K562 (cell line): ENCODE results near the gene CHSY1. TPM values are rescaled to one million over a fixed set of nuclear protein-coding genes. Genes with fewer than 3 reads are reported as not detected.

ENCODE experiments used
- ATAC-seq: fragments of 200-7000 bp; cut with Tn5 transposase; 3 replicates; pipeline ENCODE4 v1.9.1; 2020; ENCODE audit warnings: moderate library complexity
- BruUV-seq: library from RNA; stranded (reverse); fragments of 400-500 nt; replicated peaks from 2 replicates; lab custom pipeline; 2021; lab: Mats Ljungman, UMichigan
- CTCF ChIA-PET: fragments of 300-600 bp; formaldehyde crosslinking; extraction: SDS; loops from one replicate; lab custom pipeline; 2021; ENCODE audit warnings: low intra/inter-chr PET ratio; lab: Yijun Ruan, JAX
- POLR2A ChIA-PET: fragments of 300-600, 350-650 bp; sonication (Branson Sonifier 250); formaldehyde crosslinking; extraction: SDS; loops from one replicate; lab custom pipeline; 2021; ENCODE audit warnings: antibody characterized with exemption, inconsistent platforms; lab: Yijun Ruan, JAX
- DNase-seq, 4 experiments: peaks; one replicate each; pipeline versions ENCODE4 v3.0.0 to v3.0.0-alpha.2; 2011 to 2018; ENCODE audit warnings: low spot score in 3 of 4, mixed read lengths in 3 of 4; ENCODE audit errors: extremely low read depth in 1 of 4
- FAIRE-seq: peaks from 2 replicates; lab custom pipeline; 2011; peaks lifted over from hg19 to GRCh38; lab: Jason Lieb, UNC
- H2AFZ ChIP-seq: 2 replicates; pipeline ENCODE4 v1.6.0; 2011; ENCODE audit warnings: low read depth, low read length, control low read depth, inconsistent platforms
- H3K27ac ChIP-seq: fragments of 200-600 bp; 3 replicates; pipeline ENCODE4 v1.8.0; 2011; ENCODE audit warnings: low read depth, mild to moderate bottlenecking, control low read depth, inconsistent platforms, low read length, moderate library complexity, mixed read lengths; ENCODE audit errors: extremely low read depth
- H3K27me3 ChIP-seq, 2 experiments: fragments of 300-600 bp in 1 of 2; 2 replicates in 1 of 2; 3 replicates in 1 of 2; pipeline versions ENCODE4 v1.6.0 to v1.8.0; 2011; ENCODE audit warnings: inconsistent platforms in 2 of 2, low read length in 2 of 2, mild to moderate bottlenecking in 1 of 2, mixed read lengths in 1 of 2, moderate library complexity in 1 of 2; ENCODE audit not compliant: control insufficient read depth in 2 of 2, insufficient read depth in 2 of 2
- H3K36me3 ChIP-seq: fragments of 300-600 bp; 3 replicates; pipeline ENCODE4 v1.8.0; 2011; ENCODE audit warnings: mild to moderate bottlenecking, low read length, inconsistent platforms; ENCODE audit not compliant: control insufficient read depth, insufficient read depth
- H3K4me1 ChIP-seq, 2 experiments: fragments of 200-600 bp in 1 of 2; replicated peaks in 1 of 2; 2 replicates in 1 of 2; 3 replicates in 1 of 2; pipeline versions ENCODE4 v1.5.1 to v1.8.0; 2011; ENCODE audit warnings: inconsistent platforms in 2 of 2, low read length in 2 of 2, mild to moderate bottlenecking in 1 of 2, mixed read lengths in 1 of 2, moderate library complexity in 1 of 2; ENCODE audit not compliant: control insufficient read depth in 2 of 2, insufficient read depth in 2 of 2
- H3K4me2 ChIP-seq: 2 replicates; pipeline ENCODE4 v1.6.1; 2011; ENCODE audit warnings: low read length, control low read depth, inconsistent platforms, mixed read lengths; ENCODE audit not compliant: insufficient read depth
- H3K4me3 ChIP-seq: fragments of 200-600 bp; sonication (generic), shearing (Covaris generic); 2 replicates; pipeline ENCODE4 v1.5.1; 2016; ENCODE audit warnings: control low read depth, inconsistent platforms
- H3K79me2 ChIP-seq: fragments of 200-600 bp; 3 replicates; pipeline ENCODE4 v1.8.0; 2011; ENCODE audit warnings: low read length, inconsistent platforms; ENCODE audit not compliant: control insufficient read depth, insufficient read depth
- H3K9ac ChIP-seq, 2 experiments: 2 replicates each; pipeline versions ENCODE4 v1.6.0 to v1.6.1; 2011; ENCODE audit warnings: low read depth in 2 of 2, low read length in 2 of 2, control low read depth in 1 of 2, inconsistent platforms in 1 of 2, mild to moderate bottlenecking in 1 of 2, mixed read lengths in 1 of 2; ENCODE audit not compliant: insufficient read depth in 1 of 2
- H3K9me1 ChIP-seq: one replicate; pipeline ENCODE4 v1.6.0; 2011; ENCODE audit warnings: inconsistent platforms, mild to moderate bottlenecking, low read length, moderate library complexity; ENCODE audit not compliant: control insufficient read depth, insufficient read depth
- H3K9me3 ChIP-seq: replicated peaks from 2 replicates; pipeline ENCODE4 v1.5.1; 2011; ENCODE audit warnings: low read depth, low read length, inconsistent platforms; ENCODE audit not compliant: control insufficient read depth, insufficient read depth
- H4K20me1 ChIP-seq: replicated peaks from 2 replicates; pipeline ENCODE4 v1.6.1; 2011; ENCODE audit warnings: low read length, inconsistent platforms, mixed read lengths; ENCODE audit not compliant: control insufficient read depth, insufficient read depth
- ASH1L ChIP-seq: fragments of 450-650 bp; IDR thresholded peaks from 2 replicates; pipeline ENCODE4 v1.6.1; 2018; ENCODE audit warnings: borderline replicate concordance, mild to moderate bottlenecking, low read depth; ENCODE audit not compliant: partially characterized antibody
- ATF7 ChIP-seq: fragments of 450-650 bp; IDR thresholded peaks from 2 replicates; pipeline ENCODE4 v1.7.1; 2014; ENCODE audit warnings: mild to moderate bottlenecking, moderate library complexity
- DEAF1 ChIP-seq: fragments of 450-650 bp; formaldehyde crosslinking; IDR thresholded peaks from 2 replicates; pipeline ENCODE4 v1.4.0; 2020; ENCODE audit warnings: mild to moderate bottlenecking, moderate library complexity
- ESRRA ChIP-seq: fragments of 450-650 bp; IDR thresholded peaks from 2 replicates; pipeline ENCODE4 v1.6.1; 2014; ENCODE audit warnings: low read depth, mild to moderate bottlenecking, moderate library complexity, borderline replicate concordance
- GTF2B ChIP-seq: IDR thresholded peaks from 2 replicates; pipeline ENCODE4 v1.6.1; 2011; ENCODE audit not compliant: insufficient read length; ENCODE audit errors: extremely low read depth
- PML ChIP-seq: IDR thresholded peaks from 2 replicates; pipeline ENCODE4 v1.6.1; 2012; ENCODE audit warnings: low read length, inconsistent platforms
- POLR2AphosphoS5 ChIP-seq: IDR thresholded peaks from 2 replicates; pipeline ENCODE4 v1.6.1; 2011; ENCODE audit warnings: mild to moderate bottlenecking, low read depth, low read length, moderate library complexity; ENCODE audit not compliant: control insufficient read depth, insufficient read depth
- SMARCA5 ChIP-seq: fragments of 450-650 bp; IDR thresholded peaks from 2 replicates; pipeline ENCODE4 v1.6.1; 2016
- SRSF9 ChIP-seq: fragments of 200-400 bp; formaldehyde crosslinking; IDR thresholded peaks from 2 replicates; pipeline ENCODE4 v1.6.1; 2017; ENCODE audit warnings: low read depth, low read length, borderline replicate concordance
- TBL1XR1 ChIP-seq, 2 experiments: IDR thresholded peaks; 2 replicates each; pipeline ENCODE4 v1.6.1; 2012; ENCODE audit warnings: improper control_type of control experiment in 2 of 2, low read length in 2 of 2, mild to moderate bottlenecking in 1 of 2
- ZNF165 ChIP-seq: fragments of 250-450 bp; sonication (Bioruptor Pico); IDR thresholded peaks from 2 replicates; pipeline ENCODE4 v1.4.0; 2020; ENCODE audit warnings: borderline replicate concordance
- WGBS: fragments of 100-300 bp; shearing (Covaris generic); methylation state at CpG from one replicate; pipeline ENCODE4 v1.1.6; 2016; ENCODE audit warnings: low coverage, mixed read lengths; ENCODE audit not compliant: insufficient coverage; ENCODE audit errors: missing lambda C conversion rate; 5-methylcytosine and 5-hydroxymethylcytosine counted together
- in situ Hi-C: fragments of 300-500 bp; cut with MboI; formaldehyde crosslinking; loops from 4 replicates; pipeline ENCODE4 v1.15.0; 2018; ENCODE audit warnings: inconsistent platforms, mixed read lengths
- intact Hi-C: fragments of 100-400 bp; cut with micrococcal nuclease; formaldehyde crosslinking; loops from 2 replicates; pipeline ENCODE4 v1.14.2; 2022
- polyA plus RNA-seq, 8 experiments: library from polyadenylated mRNA; depleted of rRNA in 4 of 8; stranded (reverse) in 5 of 8; unstranded in 3 of 8; fragments of >200 nt; fragmentation: Nextera tagmentation in 2 of 8; fragmentation: Illumina TruSeq in 1 of 8; extraction: Ambion mirVana in 2 of 8; extraction: Trizol in 1 of 8; gene quantifications; 2 replicates each; pipeline versions ENCODE4 v1.2.1 to v1.2.3, GENCODE V29; 2011 to 2014; ENCODE audit warnings: inconsistent platforms in 1 of 8, missing spikeins in 1 of 8
- total RNA-seq, 7 experiments: library from RNA; depleted of rRNA in 6 of 7; stranded (reverse); fragments of >200 nt in 6 of 7; fragmentation: Illumina TruSeq in 2 of 7; extraction: Trizol in 2 of 7; gene quantifications; 2 replicates each; pipeline versions ENCODE4 v1.2.1 to v1.2.3, GENCODE V29; 2011 to 2021; ENCODE audit warnings: low replicate concordance in 1 of 7
- TF ChIP-seq, protein P1 (sequence below): fragments of 450-650 bp; formaldehyde crosslinking; conservative IDR thresholded peaks from 2 replicates; pipeline ENCODE4 v1.4.0; 2022; ENCODE audit warnings: mild to moderate bottlenecking, missing genetic modification characterization
- TF ChIP-seq, protein P2 (sequence below): conservative IDR thresholded peaks from 2 replicates; pipeline ENCODE4 v1.6.1; 2011; ENCODE audit warnings: low read depth, mild to moderate bottlenecking, low read length; ENCODE audit not compliant: control insufficient read depth
- TF ChIP-seq, protein P3 (sequence below): sonication (generic); formaldehyde crosslinking; IDR thresholded peaks from 2 replicates; pipeline ENCODE4 v1.8.1; 2022; ENCODE audit warnings: missing genetic modification reagents

The CHSY1 gene
- total and polyA plus RNA-seq, 9 of the 15 experiments (the other 6 are each of a cell fraction or from before 2014, with no cell fraction given) = 7.0 to 16.4 (median 13.4) TPM

- DNase-seq (peak; percentile 91 to 94 (median 92)), FAIRE-seq (peak; percentile 59), ATAC-seq (peak; percentile 98)
- H3K4me3 ChIP-seq = peak within 1 kb of the TSS; percentile 98
- H3K27me3 ChIP-seq = no peaks in the 10 kb centered on the region
- intact Hi-C loops (loop anchor here (5.0 kb wide), 1 partner anchor 260 kb away; no protein-coding TSS in a partner anchor), in situ Hi-C loops (no loop called here)
- CTCF ChIA-PET = interaction anchor here (0.6 to 0.9 kb wide), 2 partner anchors 185 to 365 kb away, joined by 3 to 4 read pairs; no protein-coding TSS in a partner anchor
- H2AFZ ChIP-seq = peak within 1 kb of the TSS; percentile 79
- WGBS = under 1% methylated on average over 49 of the region's 91 CpGs
- no peaks in the 10 kb centered on the region for H3K9me3 ChIP-seq
- TSS peak; percentile 32 for BruUV-seq
- peak within 1 kb of the TSS; percentile 72 for H3K27ac ChIP-seq
- peaks cover 11% of the 10 kb centered on the region; the same call in 1 of the 2 replicates for H4K20me1 ChIP-seq
- H3K36me3 ChIP-seq = peaks cover 61% of the 10 kb centered on the region
- H3K4me1 ChIP-seq = peaks cover 6 to 10% of the 10 kb centered on the region in 2 experiments; a peak in 4 of 5 replicates
- peaks cover 19% of the 10 kb centered on the region for H3K79me2 ChIP-seq
- no peaks in the 10 kb centered on the region for H3K9me1 ChIP-seq
- POLR2A ChIA-PET = interaction anchor here (1.3 to 1.5 kb wide), 2 partner anchors 9 to 21 kb away, joined by 3 to 8 read pairs; no protein-coding TSS in a partner anchor
- H3K9ac ChIP-seq = peak within 1 kb of the TSS; percentile 92 to 97
- peak within 1 kb of the TSS; percentile 97 for H3K4me2 ChIP-seq
- TF ChIP-seq DEAF1 (CRISPR knock-in tag) = no peak
- TF ChIP-seq, protein P1, sequence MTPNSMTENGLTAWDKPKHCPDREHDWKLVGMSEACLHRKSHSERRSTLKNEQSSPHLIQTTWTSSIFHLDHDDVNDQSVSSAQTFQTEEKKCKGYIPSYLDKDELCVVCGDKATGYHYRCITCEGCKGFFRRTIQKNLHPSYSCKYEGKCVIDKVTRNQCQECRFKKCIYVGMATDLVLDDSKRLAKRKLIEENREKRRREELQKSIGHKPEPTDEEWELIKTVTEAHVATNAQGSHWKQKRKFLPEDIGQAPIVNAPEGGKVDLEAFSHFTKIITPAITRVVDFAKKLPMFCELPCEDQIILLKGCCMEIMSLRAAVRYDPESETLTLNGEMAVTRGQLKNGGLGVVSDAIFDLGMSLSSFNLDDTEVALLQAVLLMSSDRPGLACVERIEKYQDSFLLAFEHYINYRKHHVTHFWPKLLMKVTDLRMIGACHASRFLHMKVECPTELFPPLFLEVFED (CRISPR knock-in tag) = no peak
- TF ChIP-seq SRSF9 = no peak
- TF ChIP-seq TBL1XR1 (IDR thresholded peaks at IDR 0.05; ENCODE audit: low read length in 2 of 2) = no peak
- TF ChIP-seq ESRRA = peak; percentile 54; the same call in 1 of the 2 replicates
- TF ChIP-seq ASH1L = no peak
- no peak for TF ChIP-seq ZNF165 (CRISPR knock-in tag)
- TF ChIP-seq, protein P2, sequence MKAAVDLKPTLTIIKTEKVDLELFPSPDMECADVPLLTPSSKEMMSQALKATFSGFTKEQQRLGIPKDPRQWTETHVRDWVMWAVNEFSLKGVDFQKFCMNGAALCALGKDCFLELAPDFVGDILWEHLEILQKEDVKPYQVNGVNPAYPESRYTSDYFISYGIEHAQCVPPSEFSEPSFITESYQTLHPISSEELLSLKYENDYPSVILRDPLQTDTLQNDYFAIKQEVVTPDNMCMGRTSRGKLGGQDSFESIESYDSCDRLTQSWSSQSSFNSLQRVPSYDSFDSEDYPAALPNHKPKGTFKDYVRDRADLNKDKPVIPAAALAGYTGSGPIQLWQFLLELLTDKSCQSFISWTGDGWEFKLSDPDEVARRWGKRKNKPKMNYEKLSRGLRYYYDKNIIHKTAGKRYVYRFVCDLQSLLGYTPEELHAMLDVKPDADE = peak; percentile 55; the same call in 1 of the 2 replicates
- TF ChIP-seq, protein P3, sequence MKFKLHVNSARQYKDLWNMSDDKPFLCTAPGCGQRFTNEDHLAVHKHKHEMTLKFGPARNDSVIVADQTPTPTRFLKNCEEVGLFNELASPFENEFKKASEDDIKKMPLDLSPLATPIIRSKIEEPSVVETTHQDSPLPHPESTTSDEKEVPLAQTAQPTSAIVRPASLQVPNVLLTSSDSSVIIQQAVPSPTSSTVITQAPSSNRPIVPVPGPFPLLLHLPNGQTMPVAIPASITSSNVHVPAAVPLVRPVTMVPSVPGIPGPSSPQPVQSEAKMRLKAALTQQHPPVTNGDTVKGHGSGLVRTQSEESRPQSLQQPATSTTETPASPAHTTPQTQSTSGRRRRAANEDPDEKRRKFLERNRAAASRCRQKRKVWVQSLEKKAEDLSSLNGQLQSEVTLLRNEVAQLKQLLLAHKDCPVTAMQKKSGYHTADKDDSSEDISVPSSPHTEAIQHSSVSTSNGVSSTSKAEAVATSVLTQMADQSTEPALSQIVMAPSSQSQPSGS (CRISPR knock-in tag) = no peak
- no peak for TF ChIP-seq SMARCA5
- TF ChIP-seq PML = no peak; the same call in 1 of the 2 replicates
- TF ChIP-seq GTF2B = no peak
- no peak for TF ChIP-seq POLR2AphosphoS5
- TF ChIP-seq ATF7 = peak; percentile 75
These were observed 25.4 kb upstream of the CHSY1 start, which contains the start of gene SELENOS for GRCh38 chr15:101277038-101277822. TSS of gene SELENOS (minus strand) at chr15:101277485. CDS start at chr15:101277417, 68 bp downstream.
